ENCODE measurements around the gene NANS. TPM values are rescaled to one million over a fixed set of nuclear protein-coding genes. Genes with fewer than 3 reads are reported as not detected.
"Not testable (repeated sequence)": the region's sequence is repeated elsewhere in the genome, so short reads cannot be mapped to it uniquely, and the experiment has no call there.

NANS gene
- total RNA-seq, 1 donor from 2014 or later = 28.2 TPM

DNA sequence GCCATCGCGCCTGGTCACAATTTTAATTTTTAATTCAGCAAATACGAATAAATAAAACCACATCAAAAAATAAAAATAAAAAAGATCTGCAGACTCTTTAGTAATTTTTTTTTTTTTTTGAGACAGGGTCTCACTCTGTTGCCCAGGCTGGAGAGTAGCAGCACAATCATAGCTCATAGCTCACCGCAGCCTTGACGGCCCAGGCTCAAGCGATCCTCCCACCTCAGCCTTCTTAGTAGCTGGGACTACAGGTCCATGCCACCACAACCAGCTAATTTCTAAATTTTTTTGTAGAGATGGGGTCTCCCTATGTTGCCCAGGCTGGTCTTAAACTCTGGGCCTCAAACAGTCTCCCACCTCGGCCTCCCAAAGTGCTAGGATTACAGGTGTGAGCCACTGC, 14.2 kb downstream of the NANS start:
- intact Hi-C loops (cut with DNase I) = loop anchor here (10.0 kb wide), 1 partner anchor 134 kb away; no protein-coding TSS in a partner anchor
- no peak for ATAC-seq
- DNase-seq (ENCODE audit: low spot score) = no peak

DNA sequence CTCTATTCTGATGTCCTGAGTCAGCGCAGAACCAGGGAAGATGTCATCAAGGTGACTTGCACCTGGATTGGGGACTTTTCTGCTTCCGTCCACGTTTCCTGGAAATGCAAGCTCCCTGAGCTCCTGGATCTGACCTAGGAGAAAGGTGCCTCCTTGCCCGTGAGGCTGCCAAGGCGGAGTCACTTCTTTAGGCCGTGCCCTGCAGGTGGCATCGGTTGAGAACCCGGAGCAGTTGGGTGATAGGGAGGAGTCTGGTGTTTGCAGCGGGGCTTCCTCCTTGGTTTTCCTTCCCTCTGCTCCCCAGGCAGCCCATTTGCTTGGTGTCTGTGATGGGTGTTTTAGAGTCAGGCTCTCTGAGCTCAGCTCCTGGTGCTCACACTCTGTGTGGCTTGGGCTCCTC, 15.2 kb downstream of the NANS start:
- DNase-seq (ENCODE audit: low spot score) = no peak
- ATAC-seq = no peak
- intact Hi-C loops (cut with DNase I) = loop anchor here (10.0 kb wide), 1 partner anchor 133 kb away; no protein-coding TSS in a partner anchor

DNA sequence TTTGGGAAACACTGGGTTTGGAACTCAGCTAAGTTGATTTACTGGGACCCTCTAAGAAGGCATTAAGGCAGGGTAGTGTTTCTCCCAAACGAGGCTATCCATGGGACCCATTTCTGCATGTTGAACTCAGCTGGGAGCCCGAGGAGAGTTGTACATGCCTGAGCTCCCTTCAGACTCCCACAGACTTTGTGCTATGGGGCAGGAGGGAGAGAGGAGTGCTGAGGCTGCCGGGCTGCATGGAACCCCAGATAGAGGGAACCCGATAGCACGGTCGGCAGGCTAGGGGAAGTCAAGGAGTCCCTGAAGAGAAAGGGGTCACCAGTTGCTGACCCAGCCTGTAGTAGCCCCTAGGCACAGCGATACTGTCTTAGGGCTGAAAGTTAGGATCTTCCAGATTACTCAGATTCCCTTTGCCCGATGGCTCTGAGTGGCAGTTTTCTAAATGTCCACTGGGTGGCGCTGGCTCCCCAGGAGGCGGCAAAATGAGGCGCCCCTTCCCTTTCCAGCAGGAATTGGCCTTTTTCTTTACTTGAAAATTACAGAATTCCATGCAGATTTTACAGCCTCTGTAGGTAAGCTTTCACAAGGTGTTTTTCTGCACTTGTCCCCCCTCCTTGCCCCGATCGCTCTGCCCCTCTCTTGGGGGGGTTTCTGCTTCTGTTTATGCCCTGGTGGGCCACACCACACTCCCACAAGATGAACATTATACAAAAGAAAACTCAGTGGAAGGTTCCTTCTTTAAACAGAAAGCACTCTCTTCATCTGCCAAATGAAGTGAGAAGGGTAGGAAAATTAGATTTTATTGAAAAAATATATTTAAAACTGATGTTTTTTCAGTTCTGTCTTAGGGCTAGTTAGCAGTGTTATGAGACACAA, 17.8 kb downstream of the NANS start:
- peak; percentile 81 for ATAC-seq
- intact Hi-C loops (cut with DNase I) = loop anchor here (10.0 kb wide), 1 partner anchor 130 kb away; no protein-coding TSS in a partner anchor

DNA sequence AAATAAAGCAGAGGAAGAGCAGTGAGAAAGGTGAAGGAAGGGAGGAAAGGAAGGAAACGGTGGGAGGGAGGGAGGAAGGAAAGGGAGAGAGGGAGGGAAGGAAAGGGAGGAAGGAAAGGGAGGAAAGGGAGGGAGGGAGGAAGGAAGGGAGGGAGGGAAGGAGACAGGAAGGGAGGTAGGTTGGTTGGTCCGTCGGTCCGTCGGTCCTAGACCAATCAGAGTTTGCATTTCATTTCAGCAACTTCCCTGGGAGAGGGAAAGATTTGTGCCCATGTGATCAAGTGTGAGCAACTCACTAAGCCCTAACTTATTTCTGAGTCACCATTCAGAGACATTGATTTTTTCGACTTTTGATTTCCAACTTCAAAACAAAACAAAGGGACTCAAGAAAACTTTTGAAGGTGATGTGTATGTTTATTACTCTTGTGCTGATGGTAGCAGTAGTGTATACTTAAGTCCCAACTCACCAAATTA, 18.8 kb downstream of the NANS start:
- ATAC-seq (peak; percentile 77), DNase-seq (ENCODE audit: low spot score) (no peak)
- intact Hi-C loops (cut with DNase I) = loop anchor here (10.0 kb wide), 1 partner anchor 129 kb away; no protein-coding TSS in a partner anchor

More for the DNA sequence above, 17.8 kb downstream of the NANS start:
- peak; percentile 83 for DNase-seq (ENCODE audit: low spot score)

DNA sequence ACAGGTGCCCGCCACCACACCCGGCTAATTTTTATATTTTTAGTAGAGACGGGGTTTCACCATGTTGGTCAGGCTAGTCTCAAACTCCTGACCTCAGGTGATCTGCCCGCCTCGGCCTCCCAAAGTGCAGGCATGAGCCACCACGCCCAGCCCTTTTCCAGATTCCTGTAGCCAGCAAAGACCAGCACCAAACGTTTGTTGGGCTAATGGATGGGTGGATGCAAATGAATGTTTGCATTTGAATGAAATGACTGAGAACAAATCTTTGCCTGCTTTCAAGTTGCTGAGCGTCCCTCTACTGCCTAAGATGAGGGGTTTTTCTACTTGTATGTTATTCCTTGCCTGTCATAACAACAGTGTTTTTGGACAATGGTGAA, 20.0 kb downstream of the NANS start:
- ATAC-seq; DNase-seq (ENCODE audit: low spot score): not testable (repeated sequence)
- intact Hi-C loops (cut with DNase I) = loop anchor here (10.0 kb wide), 1 partner anchor 128 kb away; no protein-coding TSS in a partner anchor

DNA sequence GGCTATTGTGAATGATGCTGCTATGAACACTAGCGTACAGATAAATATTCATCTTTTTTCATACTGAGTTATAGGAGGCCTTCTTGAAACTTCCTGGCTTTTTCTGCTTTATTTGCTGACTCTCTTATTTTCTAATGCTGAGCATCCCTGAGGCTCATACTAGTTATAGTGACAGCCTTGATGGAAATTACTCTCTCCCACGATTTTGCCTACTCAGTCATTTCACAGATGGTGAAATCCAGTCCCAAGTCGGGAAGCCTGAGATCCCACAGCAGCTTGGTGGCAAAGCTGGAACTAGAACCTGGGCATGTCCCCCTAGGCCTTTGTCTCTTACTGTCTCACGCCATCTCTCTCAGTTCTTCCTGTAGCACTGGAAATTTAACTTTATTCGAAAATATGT, 22.4 kb downstream of the NANS start:
- intact Hi-C loops (cut with DNase I) = loop anchor here (10.0 kb wide), 1 partner anchor 126 kb away; no protein-coding TSS in a partner anchor
- ATAC-seq = no peak
- no peak for DNase-seq (ENCODE audit: low spot score)

DNA sequence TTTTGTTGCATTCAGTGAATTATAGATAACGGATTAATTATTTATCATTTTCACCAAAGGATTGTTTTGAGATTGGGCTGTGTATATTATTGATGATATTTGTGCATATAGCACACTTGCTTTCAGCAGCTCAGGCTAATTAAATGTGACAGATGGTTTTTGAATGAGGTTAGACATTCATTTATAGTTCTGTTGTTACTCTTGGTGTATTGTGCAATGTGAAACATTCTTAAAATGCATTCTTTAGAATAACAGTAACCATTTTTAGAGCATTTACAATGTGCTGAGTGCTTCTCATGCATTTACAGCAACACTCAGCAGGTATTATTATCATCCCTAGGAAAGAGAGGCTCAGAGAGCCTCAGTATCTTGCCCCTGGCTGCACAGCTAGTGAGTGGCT, 23.8 kb downstream of the NANS start:
- ATAC-seq (no peak), DNase-seq (ENCODE audit: low spot score) (no peak)
- intact Hi-C loops (cut with DNase I) = no loop called here

DNA sequence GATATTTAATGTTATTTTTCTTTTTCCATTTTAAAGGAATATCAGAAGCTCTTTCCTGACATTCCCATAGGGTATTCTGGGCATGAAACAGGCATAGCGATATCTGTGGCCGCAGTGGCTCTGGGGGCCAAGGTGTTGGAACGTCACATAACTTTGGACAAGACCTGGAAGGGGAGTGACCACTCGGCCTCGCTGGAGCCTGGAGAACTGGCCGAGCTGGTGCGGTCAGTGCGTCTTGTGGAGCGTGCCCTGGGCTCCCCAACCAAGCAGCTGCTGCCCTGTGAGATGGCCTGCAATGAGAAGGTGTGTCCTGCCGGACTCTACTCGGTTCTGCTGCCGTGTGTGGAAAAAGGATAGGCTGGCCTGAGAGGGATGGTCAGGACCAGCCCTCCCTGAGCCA, 24.2 kb downstream of the NANS start:
- ATAC-seq (no peak), DNase-seq (ENCODE audit: low spot score) (no peak)
- intact Hi-C loops (cut with DNase I) = no loop called here

DNA sequence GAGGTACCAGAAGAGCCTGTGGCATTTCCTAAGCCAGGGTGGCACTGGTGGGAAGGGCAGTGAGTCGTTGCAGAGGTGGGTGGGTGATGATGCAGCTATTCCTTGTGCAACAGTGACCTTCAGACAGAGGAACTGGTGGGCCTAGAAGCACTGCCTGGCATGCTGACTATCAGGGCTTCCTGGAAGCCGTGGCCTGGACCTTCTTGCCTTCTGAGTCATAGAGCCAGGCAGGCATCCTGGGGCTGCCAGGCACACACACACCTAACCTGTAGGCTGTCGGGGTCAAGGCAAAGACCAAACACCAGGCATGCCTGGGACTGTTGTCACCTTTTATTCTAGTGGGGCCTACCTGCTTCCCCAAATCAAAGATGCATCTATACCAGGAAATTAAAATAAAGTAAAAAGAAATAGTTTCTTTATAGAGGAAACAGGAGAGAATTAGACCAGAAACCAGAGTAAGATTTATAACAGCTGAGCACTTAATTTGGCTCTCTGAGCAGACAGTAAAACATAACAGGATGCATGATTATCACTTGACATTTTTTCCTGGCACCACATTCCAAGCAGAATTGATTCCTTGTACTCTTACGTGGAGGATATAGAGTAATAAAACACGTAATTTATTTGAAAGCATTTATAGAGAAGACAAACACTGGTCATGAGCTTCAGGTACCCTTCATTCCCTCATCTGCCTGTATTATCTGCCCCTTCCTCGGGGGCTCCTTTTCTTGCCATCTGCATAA, 25.1 kb downstream of the NANS start:
- no peak for DNase-seq (ENCODE audit: low spot score)
- intact Hi-C loops (cut with DNase I) = no loop called here
- no peak for ATAC-seq

DNA sequence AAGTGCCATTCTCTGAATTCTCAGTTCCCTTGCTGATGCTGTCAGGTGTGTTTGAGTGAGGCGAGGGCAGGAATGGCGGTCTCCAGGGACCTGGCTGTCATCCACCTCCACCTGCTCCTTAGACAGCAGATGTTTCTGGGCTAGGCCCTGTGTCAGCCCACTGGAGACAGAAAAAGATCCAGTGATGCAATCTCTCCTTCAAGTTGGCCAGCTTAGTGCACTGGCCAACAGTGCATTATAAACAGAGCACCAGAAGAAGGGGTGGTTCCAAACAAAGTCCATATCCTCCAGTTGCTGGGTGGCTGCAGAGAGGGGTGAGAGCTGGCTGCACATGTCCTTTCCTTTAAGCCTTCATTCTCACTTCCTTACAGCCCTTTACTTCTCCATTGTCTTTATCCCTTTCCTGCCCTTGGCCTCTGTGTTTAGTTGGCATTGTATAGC, 26.5 kb downstream of the NANS start:
- intact Hi-C loops (cut with DNase I) = no loop called here
- ATAC-seq = peak; percentile 75
- no peak for DNase-seq (ENCODE audit: low spot score)

DNA sequence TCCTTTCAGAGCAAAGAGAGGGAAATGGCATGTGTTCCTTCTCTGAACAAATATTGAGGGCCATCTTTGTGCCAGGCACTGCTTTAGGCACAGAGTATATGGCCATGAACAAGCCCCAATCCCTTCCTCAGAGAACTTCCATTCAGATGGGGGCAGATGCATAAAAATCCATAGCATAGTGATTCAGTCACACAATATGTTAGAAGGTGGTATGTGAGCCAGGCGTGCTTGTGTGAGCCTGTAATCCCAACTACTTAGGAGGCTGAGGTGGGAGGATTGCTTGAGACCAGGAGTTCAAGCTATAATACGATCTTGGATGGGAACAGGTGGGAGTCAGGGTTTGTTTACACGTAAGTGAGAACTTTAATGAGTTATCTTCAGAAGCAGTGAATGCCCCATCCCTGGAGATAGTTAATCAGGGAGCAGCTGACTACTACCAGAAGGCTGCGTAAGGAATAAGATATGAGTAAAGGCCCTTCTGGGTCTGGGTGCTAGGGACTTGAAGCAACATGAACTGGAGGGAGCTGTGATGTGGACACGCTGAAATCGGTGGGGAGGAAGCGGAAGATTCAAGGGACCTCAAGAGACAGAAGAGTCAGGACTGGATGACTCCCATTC, 27.1 kb downstream of the NANS start:
- intact Hi-C loops (cut with DNase I) = no loop called here
- no peak for ATAC-seq
- DNase-seq (ENCODE audit: low spot score) = no peak

DNA sequence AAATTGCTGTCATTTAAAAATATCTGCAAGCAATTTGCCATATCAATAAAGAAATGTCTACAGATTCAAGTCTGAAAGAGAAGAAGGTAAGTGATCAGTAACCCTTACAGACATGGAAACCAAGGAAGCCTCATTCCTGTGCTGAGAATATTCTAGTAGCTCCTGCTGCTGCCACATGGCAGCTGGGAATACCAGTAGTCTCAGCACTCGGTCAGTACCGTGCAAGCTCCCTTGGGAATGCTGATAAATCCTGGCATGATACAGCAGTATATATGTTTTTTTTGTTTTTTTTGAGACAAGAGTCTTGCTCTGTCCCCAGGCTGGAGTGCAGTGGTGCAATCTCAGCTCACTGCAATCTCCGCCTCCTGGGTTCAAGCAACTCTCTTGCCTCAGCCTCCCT, 27.9 kb downstream of the NANS start:
- DNase-seq (ENCODE audit: low spot score) = no peak
- intact Hi-C loops (cut with DNase I) = no loop called here
- no peak for ATAC-seq

DNA sequence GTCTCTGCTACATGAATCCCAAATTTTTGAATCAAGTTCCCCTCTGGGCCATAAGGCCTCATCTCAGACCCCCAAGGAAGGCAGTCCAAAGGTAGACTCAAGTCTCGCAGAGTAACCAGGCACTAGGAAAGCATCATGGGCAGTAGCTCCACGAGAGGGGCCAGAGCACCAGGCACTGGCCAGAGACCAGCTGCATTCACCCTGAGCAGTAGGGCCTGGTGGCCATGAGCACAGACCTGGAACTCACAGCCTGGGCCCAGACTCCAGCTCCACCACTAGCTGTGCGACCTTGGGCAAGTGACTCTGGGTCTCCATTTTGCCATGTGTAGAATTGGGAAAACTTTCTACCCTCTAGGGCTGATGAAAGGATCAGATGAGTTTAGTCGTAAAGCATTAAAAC, 28.5 kb downstream of the NANS start:
- no peak for DNase-seq (ENCODE audit: low spot score)
- intact Hi-C loops (cut with DNase I) = no loop called here
- ATAC-seq = no peak

DNA sequence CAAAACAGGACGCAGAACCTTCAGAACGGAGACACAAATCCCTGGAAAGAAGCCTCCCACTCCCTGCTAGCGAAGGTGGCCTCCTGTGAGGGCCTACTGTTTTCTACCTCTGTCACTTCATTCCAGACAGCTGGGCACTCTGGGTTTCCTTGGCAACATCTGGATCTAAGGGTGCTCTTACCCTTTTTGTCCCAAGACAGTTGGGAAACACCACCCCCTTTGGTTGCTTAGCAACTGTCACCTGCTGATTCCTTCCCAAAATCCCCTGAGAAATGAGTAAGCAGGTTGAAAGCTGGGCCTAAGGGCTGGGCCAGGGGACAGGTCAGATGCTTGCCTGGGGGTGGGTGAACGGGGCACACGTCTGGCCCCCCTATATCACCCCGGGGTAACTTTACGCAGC, 29.4 kb downstream of the NANS start:
- intact Hi-C loops (cut with DNase I) = no loop called here
- no peak for ATAC-seq

DNA sequence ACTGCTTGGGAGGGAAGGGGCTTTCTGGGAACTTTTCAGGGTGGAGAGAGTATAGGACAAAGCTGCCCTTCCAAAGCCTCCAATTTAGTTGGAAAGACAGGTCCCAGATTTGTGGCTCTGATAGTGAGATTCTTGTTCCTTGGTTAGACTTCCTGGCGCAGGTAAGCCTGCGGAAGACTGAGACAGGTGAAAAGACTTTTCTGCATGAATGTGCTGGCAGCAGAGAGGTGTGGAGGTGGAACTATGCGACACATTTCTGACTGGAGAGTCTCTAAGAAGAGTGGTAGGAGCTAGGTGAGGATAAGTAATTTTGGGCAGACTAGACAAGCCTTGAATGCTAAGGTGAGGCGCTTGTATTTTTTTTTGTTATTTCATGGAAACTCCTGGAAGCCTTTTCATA, 29.9 kb downstream of the NANS start:
- ATAC-seq (no peak), DNase-seq (ENCODE audit: low spot score) (no peak)
- intact Hi-C loops (cut with DNase I) = no loop called here

More for the DNA sequence above, 29.4 kb downstream of the NANS start:
- no peak for DNase-seq (ENCODE audit: low spot score)

DNA sequence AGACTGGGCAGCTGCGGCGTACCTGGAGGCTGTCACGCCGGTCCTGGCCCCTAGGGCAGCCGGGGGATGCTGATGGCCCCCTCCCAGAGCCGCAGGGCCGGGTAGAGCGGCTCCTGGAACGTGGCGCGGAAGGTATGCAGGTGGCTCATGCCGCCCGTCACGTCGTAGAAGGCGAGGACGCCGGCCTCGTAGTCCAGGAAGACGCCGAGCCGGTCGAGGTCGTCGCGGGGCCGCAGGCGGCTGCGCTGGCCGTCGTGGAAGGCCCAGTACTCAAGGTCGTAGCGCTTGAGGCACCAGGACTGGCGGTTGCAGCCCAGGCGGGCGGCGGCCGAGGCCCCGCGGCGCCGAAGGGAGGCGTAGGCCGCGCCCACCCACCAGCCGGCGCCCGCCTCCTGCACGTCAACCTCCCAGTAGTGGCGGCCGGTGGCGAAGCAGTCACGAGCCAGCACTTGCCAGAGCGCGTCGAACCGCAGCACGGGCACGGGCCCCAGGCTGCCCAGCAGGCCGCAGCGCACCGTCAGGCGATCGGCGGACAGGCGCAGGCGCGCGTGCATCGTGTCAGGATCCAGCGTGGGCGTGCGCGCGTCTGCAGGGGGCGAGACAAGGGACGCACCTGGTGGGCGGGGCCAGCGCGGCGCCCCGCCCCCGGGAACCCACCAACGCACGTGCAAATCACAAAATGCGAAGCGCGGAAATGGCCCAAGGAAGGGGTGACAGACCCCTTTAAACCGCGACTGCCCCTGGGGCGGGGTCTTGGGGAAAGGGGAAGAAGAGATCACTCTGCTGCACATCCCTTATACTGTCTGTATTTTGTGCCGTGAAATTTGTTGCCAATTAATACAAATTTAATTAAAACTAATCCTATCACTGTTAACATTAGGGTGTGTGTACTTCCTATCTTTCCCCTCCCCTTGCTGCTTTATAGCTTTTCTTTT, 31.2 kb downstream of the NANS start:
- DNase-seq (ENCODE audit: low spot score) (peak; percentile 76), ATAC-seq (peak; percentile 84)
- intact Hi-C loops (cut with DNase I) = no loop called here

DNA sequence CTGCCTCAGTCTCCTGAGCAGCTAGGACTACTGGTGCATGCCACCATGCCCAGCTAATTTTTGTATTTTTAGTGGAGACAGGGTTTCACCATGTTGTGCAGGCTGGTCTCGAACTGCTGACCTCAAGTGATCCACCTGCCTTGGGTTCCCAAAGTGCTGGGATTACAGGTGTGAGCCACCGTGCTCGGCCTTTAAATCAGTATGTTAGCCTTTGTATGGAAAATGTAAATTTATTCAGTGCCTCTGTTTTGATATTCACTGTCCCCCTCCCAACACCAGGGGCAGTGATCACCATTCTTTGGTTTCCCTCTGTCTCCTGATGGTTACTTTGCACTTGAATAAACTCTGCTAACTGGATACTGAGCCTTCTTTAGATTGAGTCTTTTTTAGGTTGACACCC, 34.1 kb downstream of the NANS start:
- DNase-seq (ENCODE audit: low spot score); ATAC-seq; intact Hi-C loops (cut with DNase I): not testable (repeated sequence)

Measured in sciatic nerve (tissue), 2 donors.